Esophagus muscularis mucosa (tissue), 4 donors: ENCODE results near the gene IFITM1. TPM values are rescaled to one million over a fixed set of nuclear protein-coding genes. Genes with fewer than 3 reads are reported as not detected.

Experiments
- DNase-seq: peaks from one replicate; pipeline ENCODE4 v3.0.0-alpha.2; 2017; ENCODE audit errors: extremely low spot score
- H3K27ac ChIP-seq, 4 donors: fragments of 200-600 bp; sonication (generic); replicated peaks in 1 of 4; 1 replicate in 3 of 4; 2 replicates in 1 of 4; pipeline ENCODE4 v1.5.1; 2016 to 2019; ENCODE audit warnings: mild to moderate bottlenecking in 1 of 4
- H3K27me3 ChIP-seq, 4 donors: fragments of 200-600 bp; sonication (generic); one replicate each; pipeline versions ENCODE4 v1.5.1 to v1.6.0; 2016 to 2019
- H3K36me3 ChIP-seq, 4 donors: fragments of 200-600 bp; sonication (generic); one replicate each; pipeline ENCODE4 v1.5.1; 2016 to 2019
- H3K4me1 ChIP-seq, 4 donors: fragments of 200-600 bp; sonication (generic); one replicate each; pipeline ENCODE4 v1.5.1; 2016 to 2019
- H3K4me3 ChIP-seq, 4 donors: fragments of 200-600 bp; sonication (generic); 1 replicate in 2 of 4; 2 replicates in 2 of 4; pipeline ENCODE4 v1.5.1; 2016 to 2019; ENCODE audit warnings: mild to moderate bottlenecking in 4 of 4, moderate library complexity in 1 of 4
- H3K9me3 ChIP-seq, 4 donors: fragments of 200-600 bp; sonication (generic); 1 replicate in 3 of 4; 2 replicates in 1 of 4; pipeline ENCODE4 v1.5.1; 2016 to 2019
- EP300 ChIP-seq: sonication (generic); formaldehyde crosslinking; IDR thresholded peaks from one replicate; pipeline ENCODE4 v1.6.1; 2017; ENCODE audit warnings: antibody characterized with exemption
- POLR2A ChIP-seq: fragments of 450-650 bp; IDR thresholded peaks from one replicate; pipeline ENCODE4 v1.6.1; 2017; ENCODE audit warnings: antibody characterized with exemption, moderate library complexity, mild to moderate bottlenecking, low read depth
- POLR2AphosphoS5 ChIP-seq, 2 donors: sonication (generic); formaldehyde crosslinking; IDR thresholded peaks; one replicate each; pipeline ENCODE4 v1.6.1; 2017; ENCODE audit warnings: antibody characterized with exemption in 2 of 2
- WGBS: methylation state at CpG from one replicate; pipeline ENCODE4 v1.1.5; 2018; 5-methylcytosine and 5-hydroxymethylcytosine counted together
- intact Hi-C: fragments of 100-400 bp; cut with DNase I; formaldehyde crosslinking; loops from one replicate; pipeline ENCODE4 v1.15.1; 2023
- total RNA-seq, 4 donors: library from RNA; depleted of rRNA; stranded (reverse); fragments of >200 nt; gene quantifications; one replicate each; pipeline versions ENCODE4 v1.1.0 to v1.2.1, GENCODE V29; 2016
- TF ChIP-seq, protein P1 (sequence below), 3 experiments: fragments of 200-600 bp in 2 of 3; fragments of 450-650 bp in 1 of 3; sonication (generic) in 2 of 3; IDR thresholded peaks; one replicate each; pipeline ENCODE4 v1.5.1; 2017 to 2019; ENCODE audit warnings: antibody characterized with exemption in 3 of 3, mild to moderate bottlenecking in 2 of 3, moderate library complexity in 1 of 3

The IFITM1 gene
- total RNA-seq, 4 donors from 2014 or later, result 60.6 to 197 (median 171) TPM

DNA sequence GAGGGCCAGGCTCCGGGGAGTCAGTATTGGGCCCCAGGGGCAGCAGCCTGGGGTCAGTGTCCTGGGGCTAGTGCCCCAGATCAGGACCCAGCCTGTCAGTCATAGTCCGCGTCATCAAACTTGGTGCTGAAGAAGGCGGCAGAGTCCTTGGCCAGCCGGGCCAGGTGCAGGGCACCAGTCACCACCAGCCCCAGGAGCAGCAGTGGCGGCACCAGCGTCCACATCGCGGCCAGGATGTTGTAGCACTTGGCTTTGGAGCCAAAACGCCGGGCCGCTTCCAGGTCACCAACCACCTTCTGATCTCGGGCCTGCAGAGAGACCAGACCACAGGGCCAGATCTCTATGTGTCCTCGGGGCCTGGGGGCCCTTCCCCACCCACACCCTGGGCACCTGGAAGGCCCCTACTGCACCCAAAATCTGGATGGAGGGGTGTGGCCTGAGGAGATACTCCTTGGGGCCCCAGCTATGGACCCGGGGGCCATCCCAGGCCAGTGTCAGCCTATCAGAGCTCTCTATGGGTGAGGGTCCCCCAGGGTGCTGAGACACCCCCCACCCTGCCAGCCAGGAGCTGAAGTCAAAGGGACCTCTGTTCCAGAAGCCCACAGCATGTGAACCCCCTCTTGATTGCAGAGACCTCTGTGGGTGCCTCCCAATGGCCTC is 15.3 kb upstream of the IFITM1 start:
- Histone ChIP-seq H3K4me1 (peaks cover 0 to 21% (median 14%) of the 10 kb centered on the region in 4 donors), H3K27me3 (peaks cover 0 to 62% (median 22%) of the 10 kb centered on the region in 4 donors), H3K36me3 (peaks cover 0 to 16% (median 10%) of the 10 kb centered on the region in 4 donors), H3K4me3 (no peak overlapping the region), H3K27ac (peak overlapping the region in 1 of 4 donors; percentile 34), H3K9me3 (no peaks in the 10 kb centered on the region)
- TF ChIP-seq EP300 (no peak), POLR2A (no peak), POLR2AphosphoS5 (IDR thresholded peaks at IDR 0.05) (no peak)
- TF ChIP-seq, protein P1, sequence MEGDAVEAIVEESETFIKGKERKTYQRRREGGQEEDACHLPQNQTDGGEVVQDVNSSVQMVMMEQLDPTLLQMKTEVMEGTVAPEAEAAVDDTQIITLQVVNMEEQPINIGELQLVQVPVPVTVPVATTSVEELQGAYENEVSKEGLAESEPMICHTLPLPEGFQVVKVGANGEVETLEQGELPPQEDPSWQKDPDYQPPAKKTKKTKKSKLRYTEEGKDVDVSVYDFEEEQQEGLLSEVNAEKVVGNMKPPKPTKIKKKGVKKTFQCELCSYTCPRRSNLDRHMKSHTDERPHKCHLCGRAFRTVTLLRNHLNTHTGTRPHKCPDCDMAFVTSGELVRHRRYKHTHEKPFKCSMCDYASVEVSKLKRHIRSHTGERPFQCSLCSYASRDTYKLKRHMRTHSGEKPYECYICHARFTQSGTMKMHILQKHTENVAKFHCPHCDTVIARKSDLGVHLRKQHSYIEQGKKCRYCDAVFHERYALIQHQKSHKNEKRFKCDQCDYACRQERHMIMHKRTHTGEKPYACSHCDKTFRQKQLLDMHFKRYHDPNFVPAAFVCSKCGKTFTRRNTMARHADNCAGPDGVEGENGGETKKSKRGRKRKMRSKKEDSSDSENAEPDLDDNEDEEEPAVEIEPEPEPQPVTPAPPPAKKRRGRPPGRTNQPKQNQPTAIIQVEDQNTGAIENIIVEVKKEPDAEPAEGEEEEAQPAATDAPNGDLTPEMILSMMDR (IDR thresholded peaks at IDR 0.05), result no peak
- WGBS, result 61% methylated on average over 3 of the region's 15 CpGs
- no peak for DNase-seq
- intact Hi-C loops, result no loop called here

DNA sequence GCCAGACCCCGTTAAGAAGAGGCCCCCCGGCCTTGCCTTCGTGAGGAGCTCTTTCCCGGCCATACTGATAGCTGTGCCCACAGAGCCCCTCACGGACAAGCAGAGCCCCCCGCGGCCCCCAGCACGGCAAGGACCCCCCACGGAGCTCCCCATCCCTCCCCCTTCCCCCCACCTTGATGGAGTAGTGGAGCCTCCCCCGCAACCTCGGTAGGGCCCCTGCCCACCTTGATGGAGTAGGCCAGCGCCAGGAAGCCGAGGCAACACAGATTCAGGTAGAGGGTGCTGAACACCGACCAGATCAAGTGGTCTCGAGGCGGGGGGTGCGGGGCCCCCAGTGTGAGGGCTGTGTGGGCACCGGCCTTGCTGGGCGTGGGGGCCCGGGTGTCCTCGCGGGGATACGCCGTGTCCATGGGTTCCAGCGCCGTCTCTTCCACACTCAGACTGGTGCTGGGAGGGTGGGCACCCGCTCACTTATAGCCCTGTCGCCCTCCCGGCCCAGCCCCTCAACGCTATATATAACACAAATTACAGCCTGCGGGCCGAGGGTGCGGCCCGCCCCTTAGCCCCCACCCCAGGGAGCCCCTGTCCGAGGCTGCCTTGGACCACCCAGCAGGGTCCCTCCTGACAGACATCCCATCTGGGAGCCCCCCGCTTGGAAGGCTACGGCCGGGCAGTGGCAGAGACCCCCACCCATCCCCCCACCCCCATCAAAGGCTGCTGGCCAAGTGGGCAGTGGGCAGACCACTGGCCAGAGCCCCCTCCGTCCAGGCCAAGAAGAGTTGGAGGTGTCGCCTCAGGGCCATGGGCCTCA is 14.6 kb upstream of the IFITM1 start, which contains the start of gene IFITM5:
IFITM5 (minus strand) TSS at position 446 of the 811 bp plus-strand sequence; CDS start at position 410, 36 bp downstream.
- Histone ChIP-seq H3K4me1 (peaks cover 0 to 21% (median 14%) of the 10 kb centered on the region in 4 donors), H3K9me3 (no peaks in the 10 kb centered on the region), H3K36me3 (peaks cover 0 to 8% (median 3%) of the 10 kb centered on the region in 4 donors), H3K4me3 (no peak within 1 kb of the TSS), H3K27me3 (peaks cover 0 to 62% (median 22%) of the 10 kb centered on the region in 4 donors), H3K27ac (no peak within 1 kb of the TSS)
- TF ChIP-seq POLR2AphosphoS5 (IDR thresholded peaks at IDR 0.05) (no peak), EP300 (no peak), POLR2A (no peak)
- TF ChIP-seq, protein P1 (IDR thresholded peaks at IDR 0.05), result no peak
- intact Hi-C loops, result no loop called here
- 65% methylated on average over 33 of the region's 40 CpGs for WGBS
- no peak for DNase-seq

DNA sequence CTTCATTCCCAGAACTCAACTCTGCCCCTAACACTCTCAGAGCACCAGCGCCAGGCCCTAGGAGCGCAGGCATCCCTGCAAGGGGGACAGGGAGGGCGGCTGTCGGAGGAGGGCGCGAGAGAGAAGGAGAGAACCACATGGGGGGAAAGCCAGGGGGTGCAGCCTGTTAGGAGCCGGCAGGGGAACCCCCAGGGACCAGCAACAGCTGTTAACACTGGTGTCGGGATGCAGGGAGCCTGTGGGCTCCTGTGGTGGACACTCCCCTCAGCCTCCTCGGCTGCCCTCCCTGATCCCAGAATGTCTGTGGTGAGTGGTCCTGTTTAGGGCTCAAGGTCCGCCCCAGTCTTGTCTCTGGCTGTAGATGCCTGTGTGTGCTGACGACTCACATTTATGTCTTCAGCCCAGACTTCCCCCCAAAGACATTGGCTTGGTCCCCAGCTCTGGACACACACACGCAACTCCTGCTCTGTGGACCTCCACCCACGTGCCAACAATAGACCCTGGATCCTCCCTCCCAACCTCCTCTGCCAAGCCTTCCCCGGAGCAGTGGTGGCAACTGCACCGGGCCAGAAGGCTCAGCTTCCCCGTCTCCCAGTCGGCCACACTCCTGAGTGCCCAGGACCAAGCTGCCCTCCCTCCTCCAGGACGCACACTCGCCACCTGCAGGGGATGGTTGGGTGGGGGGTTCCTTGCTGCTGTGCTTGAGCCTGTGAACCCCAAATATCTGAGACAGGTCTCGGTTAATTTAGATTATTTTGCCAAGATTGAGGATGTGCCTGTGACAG is 13.7 kb upstream of the IFITM1 start:
- Histone ChIP-seq H3K36me3 (no peaks in the 10 kb centered on the region), H3K9me3 (no peaks in the 10 kb centered on the region), H3K27me3 (peaks cover 0 to 62% (median 22%) of the 10 kb centered on the region in 4 donors), H3K4me3 (no peak overlapping the region), H3K27ac (no peak overlapping the region), H3K4me1 (peaks cover 7 to 30% (median 22%) of the 10 kb centered on the region in 4 donors)
- WGBS, result 28% methylated on average over 18 of the region's 20 CpGs
- DNase-seq, result no peak
- TF ChIP-seq POLR2A (no peak), POLR2AphosphoS5 (IDR thresholded peaks at IDR 0.05) (no peak), EP300 (no peak)
- TF ChIP-seq, protein P1 (IDR thresholded peaks at IDR 0.05), result no peak
- intact Hi-C loops, result loop anchor here (5.0 kb wide), 1 partner anchor 152 kb away; the partner anchor contains the start of gene PTDSS2

DNA sequence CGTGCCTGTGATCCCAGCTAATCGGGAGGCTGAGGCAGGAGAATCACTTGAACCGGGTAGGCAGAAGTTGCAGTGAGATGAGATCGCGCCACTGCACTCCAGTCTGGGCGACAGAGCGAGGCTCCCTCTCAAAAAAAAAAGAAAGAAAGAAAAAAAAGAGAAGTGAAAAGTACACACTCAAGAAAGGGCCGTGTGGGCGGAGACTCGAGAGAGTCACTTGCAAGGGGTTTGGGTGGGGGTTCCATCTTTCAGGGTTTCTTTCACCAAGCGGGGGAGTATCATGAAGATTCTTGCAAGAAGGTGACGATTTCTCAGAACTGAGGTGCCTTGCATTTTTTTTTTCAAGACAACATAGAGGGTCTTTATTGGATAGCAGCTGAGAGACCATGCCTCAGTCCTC is 10.5 kb upstream of the IFITM1 start:
- H3K4me3 ChIP-seq, result no peak overlapping the region
- no peaks in the 10 kb centered on the region for H3K9me3 ChIP-seq
- no peak for TF ChIP-seq POLR2AphosphoS5 (IDR thresholded peaks at IDR 0.05)
- no peak for TF ChIP-seq EP300
- H3K36me3 ChIP-seq, result no peaks in the 10 kb centered on the region
- intact Hi-C loops, result loop anchor here (5.0 kb wide), 1 partner anchor 149 kb away; the partner anchor contains the start of gene PTDSS2
- peaks cover 22 to 42% (median 29%) of the 10 kb centered on the region in 4 donors for H3K4me1 ChIP-seq
- H3K27ac ChIP-seq, result no peak overlapping the region
- DNase-seq, result no peak
- 88% methylated on average over 12 of the region's 12 CpGs for WGBS
- H3K27me3 ChIP-seq, result peaks cover 0 to 33% (median 20%) of the 10 kb centered on the region in 4 donors
